Hepatocyte (in vitro differentiated cells): ENCODE measurements around the gene FAH.
"Not testable (repeated sequence)": the region's sequence is repeated elsewhere in the genome, so short reads cannot be mapped to it uniquely, and the experiment has no call there.

Source experiments
- CTCF ChIP-seq: fragments of 200-600 bp; sonication (generic); IDR thresholded peaks from 2 replicates; pipeline ENCODE4 v1.5.1; 2016; ENCODE audit warnings: antibody characterized with exemption, mild to moderate bottlenecking; ENCODE audit not compliant: poor library complexity
- EZH2 ChIP-seq: fragments of 200-600 bp; sonication (generic); IDR thresholded peaks from 2 replicates; pipeline ENCODE4 v1.6.1; 2016; ENCODE audit warnings: antibody characterized with exemption, mild to moderate bottlenecking, borderline replicate concordance
- EZH2phosphoT487 ChIP-seq: fragments of 200-600 bp; sonication (generic); IDR thresholded peaks from one replicate; pipeline ENCODE4 v1.6.1; 2018; ENCODE audit warnings: antibody characterized with exemption, mild to moderate bottlenecking, low read depth, moderate library complexity; ENCODE audit not compliant: unreplicated experiment, severe bottlenecking

- not testable (repeated sequence) for TF ChIP-seq CTCF, EZH2, EZH2phosphoT487
These were observed 25.5 kb upstream of the FAH start for GRCh38 chr15:80127253-80127652.
